Measurements from ENCODE around the gene TRMT11. TPM values are rescaled to one million over a fixed set of nuclear protein-coding genes. Genes with fewer than 3 reads are reported as not detected.

The TRMT11 gene
- total RNA-seq, result 100 to 1,000 TPM in 1 of 5 donors, 10 to 100 TPM in 4; 49.7 to 124 (median 52.5) TPM
- polyA plus RNA-seq, result 10 to 100 TPM in 1 of 3 donors, 1 to 10 TPM in 2; 7.0 to 10.2 (median 9.3) TPM
- long read RNA-seq, donor 1, partial matches to known transcripts, result 0 of 1 reads
- long read RNA-seq, donor 1, other reads (novel, unspliced or antisense), result 0 of 1 reads
- long read RNA-seq, donor 2, result 0 reads
- long read RNA-seq, donor 3, transcript TRMT11-201 (13 exons, 1,565 nt), result major isoform, 5 of 5 reads
- long read RNA-seq, donor 3, partial matches to known transcripts, result 0 of 5 reads
- long read RNA-seq, donor 3, other reads (novel, unspliced or antisense), result 0 of 5 reads
- long read RNA-seq, donor 4, partial matches to known transcripts, result 0 of 1 reads
- long read RNA-seq, donor 4, other reads (novel, unspliced or antisense), result 0 of 1 reads
- long read RNA-seq, donor 5, partial matches to known transcripts, result 0 of 3 reads
- long read RNA-seq, donor 5, other reads (novel, unspliced or antisense), result 0 of 3 reads
- long read RNA-seq, donor 6, transcript TRMT11-201 (13 exons, 1,565 nt), result major isoform, 6 of 6 reads
- long read RNA-seq, donor 6, partial matches to known transcripts, result 0 of 6 reads
- long read RNA-seq, donor 6, other reads (novel, unspliced or antisense), result 0 of 6 reads
- long read RNA-seq, donor 7, transcript TRMT11-201 (13 exons, 1,565 nt), result major isoform, 6 of 6 reads
- long read RNA-seq, donor 7, partial matches to known transcripts, result 0 of 6 reads
- long read RNA-seq, donor 7, other reads (novel, unspliced or antisense), result 0 of 6 reads
- long read RNA-seq, donor 8, partial matches to known transcripts, result 0 of 4 reads
- long read RNA-seq, donor 8, other reads (novel, unspliced or antisense), result 0 of 4 reads
- long read RNA-seq, donor 9, partial matches to known transcripts, result 0 of 2 reads
- long read RNA-seq, donor 9, other reads (novel, unspliced or antisense), result 0 of 2 reads
- long read RNA-seq, donor 10, partial matches to known transcripts, result 0 of 3 reads
- long read RNA-seq, donor 10, other reads (novel, unspliced or antisense), result 0 of 3 reads

DNA sequence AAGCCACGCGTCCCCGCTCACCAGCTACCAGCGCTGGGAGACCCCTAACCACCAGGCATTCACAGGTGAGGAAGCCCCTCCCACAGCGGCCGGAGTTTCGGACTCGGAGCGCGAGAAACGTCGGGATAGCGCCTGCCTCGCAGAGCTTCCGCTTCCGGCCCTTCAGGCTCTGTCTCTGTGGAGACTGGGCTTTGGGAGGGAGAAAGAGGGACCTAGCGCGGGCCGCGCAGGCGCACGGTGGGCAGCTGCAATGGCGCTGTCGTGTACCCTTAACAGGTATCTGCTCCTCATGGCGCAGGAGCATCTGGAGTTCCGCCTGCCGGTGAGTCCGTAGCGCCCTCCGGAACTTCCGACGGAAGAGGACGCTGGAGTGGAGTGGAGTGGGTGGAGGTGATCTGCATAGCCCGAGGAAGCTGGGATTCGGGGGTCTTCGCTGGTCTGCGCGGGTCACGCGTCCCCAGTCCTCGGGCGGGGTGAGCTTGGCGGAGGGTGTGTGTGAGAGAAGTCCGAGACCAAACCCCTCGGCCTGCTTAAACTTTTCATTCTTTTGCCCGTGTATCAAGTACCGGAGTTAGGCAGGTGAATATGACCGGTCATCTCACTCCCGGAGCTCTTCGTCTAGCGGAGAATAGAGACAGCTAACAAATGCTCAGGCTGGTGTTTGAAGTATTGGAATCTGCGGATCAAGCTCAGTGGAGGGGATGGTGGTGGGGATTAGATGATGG is at the start of gene TRMT11:
TSS of gene TRMT11 (plus strand) at position 240 of the 725 bp plus-strand sequence. CDS start at position 251, 11 bp downstream.
- TF ChIP-seq POLR2A (IDR thresholded peaks at IDR 0.05), result peak in 2 of 4 donors; percentile 48 to 80
- TF ChIP-seq EP300 (IDR thresholded peaks at IDR 0.05), result no peak
- TF ChIP-seq, protein P1, sequence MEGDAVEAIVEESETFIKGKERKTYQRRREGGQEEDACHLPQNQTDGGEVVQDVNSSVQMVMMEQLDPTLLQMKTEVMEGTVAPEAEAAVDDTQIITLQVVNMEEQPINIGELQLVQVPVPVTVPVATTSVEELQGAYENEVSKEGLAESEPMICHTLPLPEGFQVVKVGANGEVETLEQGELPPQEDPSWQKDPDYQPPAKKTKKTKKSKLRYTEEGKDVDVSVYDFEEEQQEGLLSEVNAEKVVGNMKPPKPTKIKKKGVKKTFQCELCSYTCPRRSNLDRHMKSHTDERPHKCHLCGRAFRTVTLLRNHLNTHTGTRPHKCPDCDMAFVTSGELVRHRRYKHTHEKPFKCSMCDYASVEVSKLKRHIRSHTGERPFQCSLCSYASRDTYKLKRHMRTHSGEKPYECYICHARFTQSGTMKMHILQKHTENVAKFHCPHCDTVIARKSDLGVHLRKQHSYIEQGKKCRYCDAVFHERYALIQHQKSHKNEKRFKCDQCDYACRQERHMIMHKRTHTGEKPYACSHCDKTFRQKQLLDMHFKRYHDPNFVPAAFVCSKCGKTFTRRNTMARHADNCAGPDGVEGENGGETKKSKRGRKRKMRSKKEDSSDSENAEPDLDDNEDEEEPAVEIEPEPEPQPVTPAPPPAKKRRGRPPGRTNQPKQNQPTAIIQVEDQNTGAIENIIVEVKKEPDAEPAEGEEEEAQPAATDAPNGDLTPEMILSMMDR (IDR thresholded peaks at IDR 0.05), result no peak
- TF ChIP-seq POLR2AphosphoS5 (IDR thresholded peaks at IDR 0.05), result peak; percentile 77 to 93 (median 89)
- 0 to 1% (median 0%) methylated on average over 30 to 52 of the region's 52 CpGs for WGBS, 5 donors
- H3K4me3 ChIP-seq, result peak within 1 kb of the TSS; percentile 74 to 83 (median 79)
- intact Hi-C loops (cut with DNase I; ENCODE audit: low total_unique reads), result no loop called here
- peaks cover 8 to 55% (median 40%) of the 10 kb centered on the region in 4 donors for H3K4me1 ChIP-seq
- H3K27ac ChIP-seq, result peak within 1 kb of the TSS; percentile 65 to 91 (median 87)
- DNase-seq, result peak; percentile 90 to 97
- H3K9me3 ChIP-seq, result no peaks in the 10 kb centered on the region
- H3K27me3 ChIP-seq, result no peaks in the 10 kb centered on the region
- peaks cover 0 to 12% (median 7%) of the 10 kb centered on the region in 4 donors for H3K36me3 ChIP-seq

DNA sequence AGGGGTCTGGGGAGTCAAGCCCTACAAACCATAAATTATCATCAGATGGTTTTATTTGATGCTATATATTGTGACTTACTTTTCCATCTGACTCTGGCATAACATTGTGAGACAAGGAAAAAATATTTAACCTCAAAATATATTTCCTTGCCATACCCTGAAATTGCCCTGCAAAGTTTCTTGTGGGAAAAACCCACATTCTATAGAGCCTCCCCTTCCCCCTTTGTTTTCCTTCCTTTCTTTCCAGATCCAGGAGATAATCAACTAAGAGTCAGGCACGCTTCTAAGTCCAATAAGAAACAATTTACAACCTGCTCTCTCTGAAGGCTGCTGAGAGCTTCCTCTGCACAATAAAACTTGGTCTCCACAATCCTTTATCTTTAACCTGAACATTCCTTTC is 47.3 kb upstream of the TRMT11 start:
- H3K27me3 ChIP-seq, result no peaks in the 10 kb centered on the region
- no peaks in the 10 kb centered on the region for H3K36me3 ChIP-seq
- TF ChIP-seq, protein P1 (IDR thresholded peaks at IDR 0.05), result no peak
- TF ChIP-seq POLR2AphosphoS5 (IDR thresholded peaks at IDR 0.05) (no peak), POLR2A (IDR thresholded peaks at IDR 0.05) (no peak), EP300 (IDR thresholded peaks at IDR 0.05) (no peak)
- no peak overlapping the region for H3K27ac ChIP-seq
- DNase-seq, result no peak
- no peak overlapping the region for H3K4me3 ChIP-seq
- WGBS, 5 donors, result 45 to 62% (median 56%) methylated on average over 1 of the region's 1 CpG
- no peaks in the 10 kb centered on the region for H3K9me3 ChIP-seq
- peaks cover 11 to 20% (median 14%) of the 10 kb centered on the region in 4 donors for H3K4me1 ChIP-seq
- intact Hi-C loops (cut with DNase I; ENCODE audit: low total_unique reads), result no loop called here

- DNase-seq, result no peak
- H3K9me3 ChIP-seq, result no peaks in the 10 kb centered on the region
- H3K27ac ChIP-seq, result no peak overlapping the region
- H3K4me3 ChIP-seq, result no peak overlapping the region
- TF ChIP-seq POLR2AphosphoS5 (IDR thresholded peaks at IDR 0.05), result no peak
- TF ChIP-seq, protein P1 (IDR thresholded peaks at IDR 0.05), result no peak
- TF ChIP-seq POLR2A (IDR thresholded peaks at IDR 0.05), result no peak
- no peak for TF ChIP-seq EP300 (IDR thresholded peaks at IDR 0.05)
- H3K4me1 ChIP-seq, result peaks cover 13 to 27% (median 19%) of the 10 kb centered on the region in 4 donors
- H3K36me3 ChIP-seq, result no peaks in the 10 kb centered on the region
- intact Hi-C loops (cut with DNase I; ENCODE audit: low total_unique reads), result no loop called here
- WGBS, 5 donors, result 83 to 94% (median 87%) methylated on average over 2 of the region's 2 CpGs
- no peaks in the 10 kb centered on the region for H3K27me3 ChIP-seq
Observed at GRCh38 chr6:125939791-125940190, 46.5 kb upstream of the TRMT11 start.
